Measurements from ENCODE around the gene COL27A1.
"Not testable (repeated sequence)": the region's sequence is repeated elsewhere in the genome, so short reads cannot be mapped to it uniquely, and the experiment has no call there.

DNA sequence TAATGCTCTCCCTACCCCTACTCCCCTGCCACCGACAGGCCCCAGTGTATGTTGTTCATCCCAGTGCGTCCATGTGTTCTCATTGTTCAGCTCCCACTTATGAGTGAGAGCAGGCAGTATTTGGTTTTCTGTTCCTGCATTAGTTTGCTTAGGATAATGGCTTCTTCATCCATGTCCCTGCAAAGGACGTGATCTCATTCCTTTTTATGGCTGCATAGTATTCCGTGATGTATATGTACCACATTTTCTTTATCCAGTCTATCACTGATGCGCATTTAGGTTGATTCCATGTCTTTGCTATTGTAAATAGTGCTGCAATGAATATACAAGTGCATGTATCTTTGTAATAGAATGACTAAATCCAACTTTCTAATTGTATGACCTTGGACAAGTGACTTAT lies 36.1 kb downstream of the COL27A1 start:
- TF ChIP-seq, protein P1, sequence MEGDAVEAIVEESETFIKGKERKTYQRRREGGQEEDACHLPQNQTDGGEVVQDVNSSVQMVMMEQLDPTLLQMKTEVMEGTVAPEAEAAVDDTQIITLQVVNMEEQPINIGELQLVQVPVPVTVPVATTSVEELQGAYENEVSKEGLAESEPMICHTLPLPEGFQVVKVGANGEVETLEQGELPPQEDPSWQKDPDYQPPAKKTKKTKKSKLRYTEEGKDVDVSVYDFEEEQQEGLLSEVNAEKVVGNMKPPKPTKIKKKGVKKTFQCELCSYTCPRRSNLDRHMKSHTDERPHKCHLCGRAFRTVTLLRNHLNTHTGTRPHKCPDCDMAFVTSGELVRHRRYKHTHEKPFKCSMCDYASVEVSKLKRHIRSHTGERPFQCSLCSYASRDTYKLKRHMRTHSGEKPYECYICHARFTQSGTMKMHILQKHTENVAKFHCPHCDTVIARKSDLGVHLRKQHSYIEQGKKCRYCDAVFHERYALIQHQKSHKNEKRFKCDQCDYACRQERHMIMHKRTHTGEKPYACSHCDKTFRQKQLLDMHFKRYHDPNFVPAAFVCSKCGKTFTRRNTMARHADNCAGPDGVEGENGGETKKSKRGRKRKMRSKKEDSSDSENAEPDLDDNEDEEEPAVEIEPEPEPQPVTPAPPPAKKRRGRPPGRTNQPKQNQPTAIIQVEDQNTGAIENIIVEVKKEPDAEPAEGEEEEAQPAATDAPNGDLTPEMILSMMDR (conservative IDR thresholded peaks at IDR 0.05; ENCODE audit: low read depth, low read length) = not testable (repeated sequence)
- not testable (repeated sequence) for TF ChIP-seq EZH2 (IDR thresholded peaks at IDR 0.05; ENCODE audit: borderline replicate concordance, low read depth, low read length, poor library complexity, severe bottlenecking)

Data from A673 (cell line).